ENCODE data around the gene C3orf49. TPM values are rescaled to one million over a fixed set of nuclear protein-coding genes. Genes with fewer than 3 reads are reported as not detected.

The C3orf49 gene
- total RNA-seq, 5 donors from 2014 or later (not counting 1 experiment from before 2014, with no cell fraction given) = not detected

DNA sequence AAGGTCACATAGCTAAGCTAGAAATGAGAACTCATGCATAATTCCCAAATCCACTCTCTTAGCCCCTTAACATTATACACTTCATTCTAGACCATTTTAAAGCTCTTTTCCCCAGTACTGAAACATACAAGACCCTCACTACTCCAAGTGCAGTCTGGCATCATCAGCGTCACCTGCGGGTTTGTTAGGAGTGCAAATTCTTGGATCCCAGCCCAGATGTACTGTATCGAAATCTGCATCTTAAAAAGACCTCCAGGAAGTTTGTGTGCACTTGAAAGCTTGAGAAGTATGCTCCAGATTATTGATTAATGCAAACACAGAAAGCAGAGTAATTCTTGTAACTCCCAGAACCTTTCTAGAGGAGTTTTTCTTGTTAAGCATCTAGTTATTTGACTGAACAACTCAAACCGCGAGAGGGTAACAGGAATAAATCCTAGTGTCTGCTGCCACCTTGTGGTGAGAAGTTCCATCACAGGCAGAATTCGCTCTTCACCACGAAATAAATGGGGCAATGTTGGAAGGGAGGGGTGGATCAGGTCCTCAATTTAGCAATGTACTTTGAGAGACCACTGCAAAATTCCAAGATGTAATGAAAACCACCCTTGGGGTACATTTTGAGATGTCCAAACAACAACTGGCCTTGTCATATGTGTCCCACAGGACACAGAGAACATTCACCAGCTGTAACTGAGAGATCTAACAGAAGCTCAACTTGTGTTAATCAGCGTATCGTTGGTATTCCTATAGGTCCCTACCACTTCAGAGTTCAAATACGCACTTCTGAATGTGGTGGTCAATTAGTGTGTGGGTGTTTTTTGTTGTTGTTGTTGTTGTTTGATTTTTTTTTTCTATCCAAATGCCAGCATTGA is 583 bp upstream of the C3orf49 start:
- H3K36me3 Mint-ChIP-seq = peaks cover 4% of the 10 kb centered on the region
- H3K9me3 Mint-ChIP-seq = no peaks in the 10 kb centered on the region
- DNase-seq (peak in 34 of 35 experiments; percentile 4 to 77 (median 46)), ATAC-seq (replicated peaks in 1 of 4) (peak in 3 of 4 experiments; percentile 44 to 66 (median 50))
- WGBS (ENCODE audit: insufficient coverage) = 52% methylated on average over 5 of the region's 10 CpGs
- Histone ChIP-seq H3K27ac (ENCODE audit: low read length) (no peak overlapping the region), H3K27me3 (replicated peaks in 1 of 2; ENCODE audit: control insufficient read depth in 2 of 2, extremely low read depth in 1 of 2, insufficient read depth in 2 of 2, low read length in 1 of 2) (no peaks in the 10 kb centered on the region), H3K4me3 (ENCODE audit: control insufficient read depth in 1 of 2, extremely low read depth in 1 of 2, low read length in 1 of 2) (no peak overlapping the region), H3K4me1 (ENCODE audit: control insufficient read depth in 1 of 2, extremely low read depth in 1 of 2, insufficient read depth in 2 of 2, low read length in 2 of 2) (no peaks in the 10 kb centered on the region), H3K9me3 (no peaks in the 10 kb centered on the region), H3K36me3 (ENCODE audit: control insufficient read depth in 2 of 2, extremely low read depth in 1 of 2, insufficient read depth in 1 of 2, low read length in 1 of 2) (no peaks in the 10 kb centered on the region)
- H3K4me1 Mint-ChIP-seq = no peaks in the 10 kb centered on the region
- no peak overlapping the region for H3K4me3 Mint-ChIP-seq
- POLR2A ChIA-PET = no interaction called here
- CTCF ChIA-PET = interaction anchor here (0.5 to 1.2 kb wide), 14 partner anchors 11 to 1631 kb away, joined by 3 to 5 read pairs (median 3); no protein-coding TSS in a partner anchor
- no peak overlapping the region for H3K27ac Mint-ChIP-seq
- no peaks in the 10 kb centered on the region for H3K27me3 Mint-ChIP-seq

DNA sequence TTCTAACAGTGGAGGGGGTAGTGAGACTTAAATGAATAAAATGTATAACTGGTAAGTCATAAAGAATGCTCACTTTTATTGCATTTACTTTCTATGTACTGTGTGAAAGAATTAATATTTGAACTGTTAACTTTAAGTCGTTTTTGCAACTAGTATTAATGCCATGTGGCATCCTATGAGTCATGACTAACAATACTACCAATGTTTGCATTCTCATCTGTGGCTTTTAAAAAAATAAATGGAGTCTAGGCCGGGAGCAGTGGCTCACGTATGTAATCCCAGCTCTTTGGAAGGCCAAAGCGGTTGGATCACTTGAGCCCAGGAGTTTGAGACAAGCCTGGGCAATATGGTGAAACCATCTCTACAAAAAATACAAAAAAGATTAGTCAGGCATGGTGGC is 5.2 kb downstream of the C3orf49 start:
- Histone ChIP-seq H3K4me3 (ENCODE audit: control insufficient read depth in 1 of 2, extremely low read depth in 1 of 2, low read length in 1 of 2) (no peak overlapping the region), H3K4me1 (ENCODE audit: control insufficient read depth in 1 of 2, extremely low read depth in 1 of 2, insufficient read depth in 2 of 2, low read length in 2 of 2) (no peaks in the 10 kb centered on the region), H3K36me3 (ENCODE audit: control insufficient read depth in 2 of 2, extremely low read depth in 1 of 2, insufficient read depth in 1 of 2, low read length in 1 of 2) (peaks cover 0 to 2% of the 10 kb centered on the region in 2 donors), H3K27ac (ENCODE audit: low read length) (no peak overlapping the region), H3K27me3 (replicated peaks in 1 of 2; ENCODE audit: control insufficient read depth in 2 of 2, extremely low read depth in 1 of 2, insufficient read depth in 2 of 2, low read length in 1 of 2) (no peaks in the 10 kb centered on the region), H3K9me3 (no peaks in the 10 kb centered on the region)
- no peaks in the 10 kb centered on the region for H3K4me1 Mint-ChIP-seq
- ChIA-PET POLR2A (no interaction called here), CTCF (interaction anchor here in 1 of 2 donors (0.6 kb wide), 1 partner anchor 209 kb away, joined by 3 read pairs; no protein-coding TSS in a partner anchor)
- ATAC-seq (replicated peaks in 1 of 4) (no peak), DNase-seq (no peak)
- H3K4me3 Mint-ChIP-seq = no peak overlapping the region
- peaks cover 8% of the 10 kb centered on the region for H3K36me3 Mint-ChIP-seq
- no peaks in the 10 kb centered on the region for H3K9me3 Mint-ChIP-seq
- no peak overlapping the region for H3K27ac Mint-ChIP-seq
- H3K27me3 Mint-ChIP-seq = no peaks in the 10 kb centered on the region
- WGBS (ENCODE audit: insufficient coverage) = 100% methylated on average over 3 of the region's 4 CpGs

DNA sequence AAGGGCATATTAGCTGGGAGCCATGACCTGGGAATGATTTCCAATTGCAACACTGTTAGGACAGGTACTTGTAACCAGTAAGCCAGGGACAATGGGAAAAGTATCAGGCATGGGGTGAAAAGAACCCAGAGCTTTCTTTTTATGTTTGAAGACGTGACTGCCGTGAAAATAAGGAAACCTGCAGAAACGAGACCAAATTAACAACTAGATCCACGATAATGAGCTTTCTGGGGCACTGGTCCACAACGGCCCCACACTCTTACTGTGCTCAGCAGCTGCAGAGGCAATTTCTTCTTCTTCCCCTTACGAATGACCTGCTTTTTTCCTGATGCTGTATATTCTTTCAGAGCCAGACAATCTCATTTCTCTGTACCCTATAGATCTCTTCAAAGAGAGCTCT is 11.4 kb downstream of the C3orf49 start:
- Mint-ChIP-seq H3K27me3 (no peaks in the 10 kb centered on the region), H3K36me3 (peaks cover 39% of the 10 kb centered on the region), H3K4me1 (no peaks in the 10 kb centered on the region), H3K27ac (no peak overlapping the region), H3K4me3 (no peak overlapping the region), H3K9me3 (no peaks in the 10 kb centered on the region)
- no peak for DNase-seq
- ChIA-PET CTCF (no interaction called here), POLR2A (no interaction called here)
- Histone ChIP-seq H3K36me3 (ENCODE audit: control insufficient read depth in 2 of 2, extremely low read depth in 1 of 2, insufficient read depth in 1 of 2, low read length in 1 of 2) (peaks cover 3 to 18% of the 10 kb centered on the region in 2 donors), H3K4me1 (ENCODE audit: control insufficient read depth in 1 of 2, extremely low read depth in 1 of 2, insufficient read depth in 2 of 2, low read length in 2 of 2) (no peaks in the 10 kb centered on the region), H3K9me3 (no peaks in the 10 kb centered on the region), H3K27me3 (replicated peaks in 1 of 2; ENCODE audit: control insufficient read depth in 2 of 2, extremely low read depth in 1 of 2, insufficient read depth in 2 of 2, low read length in 1 of 2) (no peaks in the 10 kb centered on the region), H3K27ac (ENCODE audit: low read length) (no peak overlapping the region), H3K4me3 (ENCODE audit: control insufficient read depth in 1 of 2, extremely low read depth in 1 of 2, low read length in 1 of 2) (no peak overlapping the region)
- WGBS (ENCODE audit: insufficient coverage) = 97% methylated on average over 5 of the region's 6 CpGs
- ATAC-seq (replicated peaks in 1 of 4) = no peak

DNA sequence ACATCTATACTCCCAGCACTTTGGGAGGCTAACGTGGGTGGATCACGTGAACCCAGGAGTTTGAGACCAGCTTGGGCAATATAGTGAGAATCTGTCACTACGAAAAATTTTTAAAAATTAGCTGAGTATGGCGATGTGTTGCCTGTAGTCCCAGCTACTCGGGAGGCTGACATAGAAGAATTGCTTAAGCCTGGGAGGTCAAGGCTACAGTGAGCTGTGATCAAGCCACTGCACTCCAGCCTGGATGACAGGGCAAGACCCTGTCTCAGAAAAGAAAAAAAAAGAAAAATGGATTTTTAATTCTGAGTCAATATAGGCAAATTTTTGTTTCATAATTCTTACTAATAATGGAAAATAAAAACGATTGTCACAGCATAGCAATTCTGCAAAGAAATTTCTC is 13.3 kb downstream of the C3orf49 start:
- no peaks in the 10 kb centered on the region for H3K4me1 ChIP-seq (ENCODE audit: control insufficient read depth in 1 of 2, extremely low read depth in 1 of 2, insufficient read depth in 2 of 2, low read length in 2 of 2)
- peaks cover 3 to 22% of the 10 kb centered on the region in 2 donors for H3K36me3 ChIP-seq (ENCODE audit: control insufficient read depth in 2 of 2, extremely low read depth in 1 of 2, insufficient read depth in 1 of 2, low read length in 1 of 2)
- no peak overlapping the region for H3K27ac ChIP-seq (ENCODE audit: low read length)
- POLR2A ChIA-PET = interaction anchor here in 1 of 2 donors (0.6 kb wide), 1 partner anchor 164 kb away, joined by 3 read pairs; no protein-coding TSS in a partner anchor
- H3K4me3 Mint-ChIP-seq = no peak overlapping the region
- H3K27me3 Mint-ChIP-seq = no peaks in the 10 kb centered on the region
- H3K9me3 ChIP-seq = no peaks in the 10 kb centered on the region
- H3K9me3 Mint-ChIP-seq = no peaks in the 10 kb centered on the region
- CTCF ChIA-PET = interaction anchor here (0.6 to 1.5 kb wide), 3 partner anchors 10 to 14 kb away, joined by 3 to 4 read pairs (median 3); partner anchors contain the start of gene C3orf49 (in 1 of the 2)
- no peak for DNase-seq
- no peak overlapping the region for H3K4me3 ChIP-seq (ENCODE audit: control insufficient read depth in 1 of 2, extremely low read depth in 1 of 2, low read length in 1 of 2)
- WGBS (ENCODE audit: insufficient coverage) = 100% methylated on average over 4 of the region's 6 CpGs
- ATAC-seq (replicated peaks in 1 of 4) = no peak
- no peak overlapping the region for H3K27ac Mint-ChIP-seq
- H3K36me3 Mint-ChIP-seq = peaks cover 41% of the 10 kb centered on the region
- H3K27me3 ChIP-seq (replicated peaks in 1 of 2; ENCODE audit: control insufficient read depth in 2 of 2, extremely low read depth in 1 of 2, insufficient read depth in 2 of 2, low read length in 1 of 2) = no peaks in the 10 kb centered on the region
- no peaks in the 10 kb centered on the region for H3K4me1 Mint-ChIP-seq

DNA sequence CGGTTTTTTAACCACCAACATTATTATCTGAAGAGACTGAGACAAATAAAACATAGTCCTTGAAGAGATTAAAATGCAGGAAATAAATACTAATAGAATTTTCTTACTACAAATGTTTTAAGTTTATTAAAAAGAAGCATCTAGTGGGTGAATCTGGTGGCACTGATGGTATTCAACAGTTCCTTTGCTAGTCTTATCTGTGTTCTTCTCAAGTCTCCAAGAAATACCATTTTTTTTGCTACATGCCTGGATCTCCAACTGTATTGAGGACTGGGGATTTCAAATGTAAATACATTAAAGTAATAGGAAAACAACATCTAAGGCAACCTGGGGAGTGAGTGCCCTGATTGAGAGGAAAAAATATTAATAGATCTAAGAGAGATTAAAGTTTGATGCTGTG is 22.6 kb downstream of the C3orf49 start:
- Mint-ChIP-seq H3K27ac (no peak overlapping the region), H3K36me3 (peaks cover 21% of the 10 kb centered on the region), H3K27me3 (no peaks in the 10 kb centered on the region), H3K4me3 (no peak overlapping the region), H3K4me1 (peaks cover 3 to 22% (median 5%) of the 10 kb centered on the region in 3 donors), H3K9me3 (peaks cover 0 to 7% (median 0%) of the 10 kb centered on the region in 3 donors)
- ChIA-PET CTCF (interaction anchor here in 1 of 2 donors (1.3 kb wide), 1 partner anchor 9 kb away, joined by 4 read pairs; no protein-coding TSS in a partner anchor), POLR2A (no interaction called here)
- no peaks in the 10 kb centered on the region for H3K4me1 ChIP-seq (ENCODE audit: control insufficient read depth in 1 of 2, extremely low read depth in 1 of 2, insufficient read depth in 2 of 2, low read length in 2 of 2)
- no CpG with 5 or more reads among the region's 1 CpG for WGBS (ENCODE audit: insufficient coverage)
- no peak overlapping the region for H3K4me3 ChIP-seq (ENCODE audit: control insufficient read depth in 1 of 2, extremely low read depth in 1 of 2, low read length in 1 of 2)
- H3K27ac ChIP-seq (ENCODE audit: low read length) = no peak overlapping the region
- no peak for ATAC-seq (replicated peaks in 1 of 4)
- DNase-seq = no peak
- no peaks in the 10 kb centered on the region for H3K9me3 ChIP-seq
- H3K27me3 ChIP-seq (replicated peaks in 1 of 2; ENCODE audit: control insufficient read depth in 2 of 2, extremely low read depth in 1 of 2, insufficient read depth in 2 of 2, low read length in 1 of 2) = no peaks in the 10 kb centered on the region
- peaks cover 0 to 2% of the 10 kb centered on the region in 2 donors for H3K36me3 ChIP-seq (ENCODE audit: control insufficient read depth in 2 of 2, extremely low read depth in 1 of 2, insufficient read depth in 1 of 2, low read length in 1 of 2)

DNA sequence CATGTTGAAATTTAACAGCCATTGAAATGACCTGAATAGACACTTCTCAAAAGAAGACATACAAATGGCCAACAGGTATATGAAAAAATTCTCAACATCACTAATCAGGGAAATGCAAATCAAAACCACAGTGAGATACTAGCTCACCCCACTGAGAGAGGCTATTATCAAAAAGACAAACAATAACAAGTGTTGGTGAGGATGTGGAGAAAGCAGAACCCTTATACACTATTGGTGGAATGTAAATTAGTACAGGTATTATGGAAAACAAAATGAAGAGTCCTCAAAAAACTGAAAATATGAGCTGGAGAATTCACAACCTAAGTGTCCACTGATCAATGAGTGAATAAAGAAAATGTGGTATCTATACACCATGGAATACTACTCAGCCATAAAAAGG is 23.0 kb downstream of the C3orf49 start:
- H3K36me3 ChIP-seq (ENCODE audit: control insufficient read depth in 2 of 2, extremely low read depth in 1 of 2, insufficient read depth in 1 of 2, low read length in 1 of 2) = peaks cover 0 to 2% of the 10 kb centered on the region in 2 donors
- no peaks in the 10 kb centered on the region for H3K4me1 ChIP-seq (ENCODE audit: control insufficient read depth in 1 of 2, extremely low read depth in 1 of 2, insufficient read depth in 2 of 2, low read length in 2 of 2)
- ChIA-PET POLR2A (no interaction called here), CTCF (interaction anchor here in 1 of 2 donors (0.6 to 1.3 kb wide), 2 partner anchors 9 to 86 kb away, joined by 3 to 4 read pairs; no protein-coding TSS in a partner anchor)
- Mint-ChIP-seq H3K4me3 (no peak overlapping the region), H3K9me3 (peaks cover 0 to 7% (median 0%) of the 10 kb centered on the region in 3 donors), H3K27ac (no peak overlapping the region), H3K36me3 (peaks cover 21% of the 10 kb centered on the region), H3K4me1 (peaks cover 3 to 22% (median 5%) of the 10 kb centered on the region in 3 donors), H3K27me3 (no peaks in the 10 kb centered on the region)
- no peaks in the 10 kb centered on the region for H3K27me3 ChIP-seq (replicated peaks in 1 of 2; ENCODE audit: control insufficient read depth in 2 of 2, extremely low read depth in 1 of 2, insufficient read depth in 2 of 2, low read length in 1 of 2)
- H3K4me3 ChIP-seq (ENCODE audit: control insufficient read depth in 1 of 2, extremely low read depth in 1 of 2, low read length in 1 of 2) = no peak overlapping the region
- ATAC-seq (replicated peaks in 1 of 4) = no peak
- DNase-seq = no peak
- no peak overlapping the region for H3K27ac ChIP-seq (ENCODE audit: low read length)
- no peaks in the 10 kb centered on the region for H3K9me3 ChIP-seq

All from T-cell (primary cell).